Left lung (tissue), 10 donors: ENCODE data around the gene PPM1F. TPM values are rescaled to one million over a fixed set of nuclear protein-coding genes. Genes with fewer than 3 reads are reported as not detected.

Experiments
- ATAC-seq: fragments of 200-7000 bp; cut with Tn5 transposase; one replicate; pipeline ENCODE4 v1.9.1; 2020; ENCODE audit warnings: moderate library complexity
- DNase-seq, 4 donors: peaks; one replicate each; pipeline ENCODE4 v3.0.0-alpha.2; 2013 to 2020
- H3K27ac ChIP-seq, 2 donors: fragments of 200-600 bp; sonication (generic) in 1 of 2; one replicate each; pipeline versions ENCODE4 v1.5.0 to v1.8.0; 2020 to 2021
- H3K27me3 ChIP-seq, 2 donors: fragments of 200-600 bp; sonication (generic) in 1 of 2; one replicate each; pipeline versions ENCODE4 v1.5.0 to v1.8.0; 2020 to 2021
- H3K36me3 ChIP-seq, 2 donors: fragments of 200-600 bp; sonication (generic) in 1 of 2; one replicate each; pipeline versions ENCODE4 v1.5.0 to v1.8.0; 2020 to 2021
- H3K4me1 ChIP-seq, 2 donors: fragments of 200-600 bp; one replicate each; pipeline ENCODE4 v1.8.0; 2021
- H3K4me3 ChIP-seq, 2 donors: fragments of 200-600 bp; sonication (generic) in 1 of 2; one replicate each; pipeline versions ENCODE4 v1.5.0 to v1.8.0; 2020 to 2021; ENCODE audit warnings: mild to moderate bottlenecking in 1 of 2
- H3K9me3 ChIP-seq, 2 donors: fragments of 200-600 bp; sonication (generic) in 1 of 2; one replicate each; pipeline versions ENCODE4 v1.5.0 to v1.8.0; 2020 to 2021
- intact Hi-C, 2 donors: fragments of 100-400 bp; cut with DNase I; formaldehyde crosslinking; loops; one replicate each; pipeline versions ENCODE4 v1.11.2 to v1.14.2; 2022
- polyA plus RNA-seq, 6 donors: library from polyadenylated mRNA; unstranded; fragments of 120-200 nt; gene quantifications; one replicate each; pipeline ENCODE4 v1.2.1, GENCODE V29; 2013; ENCODE audit not compliant: insufficient read length in 6 of 6
- total RNA-seq, 2 donors: library from RNA; stranded (reverse); fragmentation: NEBNext Ultra II Directional; extraction: Animal tissue kit (Norgen Biotek cat#: 25700); gene quantifications; one replicate each; pipeline ENCODE4 v1.2.1, GENCODE V29; 2021
- TF ChIP-seq, protein P1 (sequence below), 2 donors: fragments of 200-600 bp; sonication (generic) in 1 of 2; IDR thresholded peaks; one replicate each; pipeline versions ENCODE4 v1.5.0 to v1.8.0; 2021; ENCODE audit warnings: antibody characterized with exemption in 2 of 2
- donor health status: DM: no; HTN: yes; CAD: no.
- donor health status: DM: no; HTN: no; CAD: no.

Gene PPM1F
- total and polyA plus RNA-seq, 8 donors, result 31.0 to 60.0 (median 51.3) TPM

DNA sequence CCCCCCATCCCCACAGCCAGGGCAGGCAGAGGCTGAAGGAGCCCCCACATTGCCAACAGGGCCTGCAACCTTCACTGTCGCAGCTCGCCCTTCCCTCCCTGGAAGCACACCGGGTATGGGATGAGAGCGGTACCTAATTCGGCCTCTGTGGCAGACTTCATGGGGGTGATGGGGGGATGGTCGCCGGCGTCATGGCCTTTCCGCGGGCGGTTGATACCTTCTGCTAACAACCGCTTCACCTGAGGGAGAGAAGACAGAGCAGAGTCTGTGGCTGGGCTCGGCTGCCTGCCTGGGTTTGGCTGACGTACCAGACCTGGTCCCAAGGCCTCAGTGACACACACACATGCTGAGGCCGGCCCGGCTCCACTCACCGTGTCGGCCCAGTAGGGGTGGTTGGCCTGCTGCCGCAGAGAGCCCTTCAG lies 11.2 kb upstream of the PPM1F start:
- intact Hi-C loops, result no loop called here
- Histone ChIP-seq H3K27me3 (no peaks in the 10 kb centered on the region), H3K4me1 (no peaks in the 10 kb centered on the region), H3K27ac (no peak overlapping the region), H3K4me3 (no peak overlapping the region), H3K36me3 (peaks cover 0 to 100% of the 10 kb centered on the region in 2 donors), H3K9me3 (no peaks in the 10 kb centered on the region)
- TF ChIP-seq, protein P1, sequence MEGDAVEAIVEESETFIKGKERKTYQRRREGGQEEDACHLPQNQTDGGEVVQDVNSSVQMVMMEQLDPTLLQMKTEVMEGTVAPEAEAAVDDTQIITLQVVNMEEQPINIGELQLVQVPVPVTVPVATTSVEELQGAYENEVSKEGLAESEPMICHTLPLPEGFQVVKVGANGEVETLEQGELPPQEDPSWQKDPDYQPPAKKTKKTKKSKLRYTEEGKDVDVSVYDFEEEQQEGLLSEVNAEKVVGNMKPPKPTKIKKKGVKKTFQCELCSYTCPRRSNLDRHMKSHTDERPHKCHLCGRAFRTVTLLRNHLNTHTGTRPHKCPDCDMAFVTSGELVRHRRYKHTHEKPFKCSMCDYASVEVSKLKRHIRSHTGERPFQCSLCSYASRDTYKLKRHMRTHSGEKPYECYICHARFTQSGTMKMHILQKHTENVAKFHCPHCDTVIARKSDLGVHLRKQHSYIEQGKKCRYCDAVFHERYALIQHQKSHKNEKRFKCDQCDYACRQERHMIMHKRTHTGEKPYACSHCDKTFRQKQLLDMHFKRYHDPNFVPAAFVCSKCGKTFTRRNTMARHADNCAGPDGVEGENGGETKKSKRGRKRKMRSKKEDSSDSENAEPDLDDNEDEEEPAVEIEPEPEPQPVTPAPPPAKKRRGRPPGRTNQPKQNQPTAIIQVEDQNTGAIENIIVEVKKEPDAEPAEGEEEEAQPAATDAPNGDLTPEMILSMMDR (IDR thresholded peaks at IDR 0.05), result no peak
- ATAC-seq (no peak), DNase-seq (no peak)

DNA sequence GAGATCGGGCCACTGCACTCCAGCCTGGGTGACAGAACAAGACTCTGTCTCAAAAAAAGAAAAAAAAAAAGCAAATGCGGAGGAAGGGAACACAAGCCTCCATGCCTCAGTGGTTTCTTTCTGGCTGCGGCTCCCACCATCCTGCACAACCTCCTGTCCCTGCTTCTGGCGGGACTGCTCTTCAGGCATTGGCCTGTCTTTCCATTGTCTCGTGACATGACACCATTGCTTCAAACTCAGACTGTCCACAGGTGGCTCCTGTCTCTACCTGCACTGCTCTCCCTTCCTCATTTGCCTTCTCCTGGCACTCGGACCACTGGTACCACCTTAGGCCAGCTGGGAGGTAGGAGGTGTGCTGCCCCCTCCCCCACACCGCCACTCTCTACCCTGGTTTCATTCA lies 10.6 kb upstream of the PPM1F start:
- H3K4me3 ChIP-seq, result no peak overlapping the region
- H3K36me3 ChIP-seq, result peaks cover 0 to 100% of the 10 kb centered on the region in 2 donors
- H3K27ac ChIP-seq, result no peak overlapping the region
- no peaks in the 10 kb centered on the region for H3K4me1 ChIP-seq
- H3K27me3 ChIP-seq, result no peaks in the 10 kb centered on the region
- ATAC-seq (no peak), DNase-seq (no peak)
- intact Hi-C loops, result no loop called here
- TF ChIP-seq, protein P1 (IDR thresholded peaks at IDR 0.05), result no peak
- no peaks in the 10 kb centered on the region for H3K9me3 ChIP-seq

DNA sequence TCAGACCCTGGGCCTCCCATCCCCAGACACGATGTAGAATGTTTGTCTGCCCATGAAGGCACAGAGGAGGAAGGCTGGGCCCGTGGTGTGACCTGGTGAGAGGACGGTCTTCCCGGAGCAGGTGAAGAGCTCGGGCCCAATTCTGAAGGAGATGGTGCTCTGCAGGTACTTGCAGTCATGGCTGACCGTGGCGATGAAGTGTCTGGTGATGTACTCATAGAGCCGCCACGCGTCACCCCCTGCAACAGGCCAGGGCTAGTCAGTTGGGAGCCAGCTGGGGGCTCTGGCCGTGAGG lies 10.0 kb upstream of the PPM1F start:
- intact Hi-C loops, result no loop called here
- Histone ChIP-seq H3K9me3 (no peaks in the 10 kb centered on the region), H3K4me1 (no peaks in the 10 kb centered on the region), H3K27me3 (no peaks in the 10 kb centered on the region), H3K27ac (no peak overlapping the region), H3K36me3 (peaks cover 0 to 100% of the 10 kb centered on the region in 2 donors), H3K4me3 (no peak overlapping the region)
- DNase-seq (no peak), ATAC-seq (no peak)
- TF ChIP-seq, protein P1 (IDR thresholded peaks at IDR 0.05), result no peak

DNA sequence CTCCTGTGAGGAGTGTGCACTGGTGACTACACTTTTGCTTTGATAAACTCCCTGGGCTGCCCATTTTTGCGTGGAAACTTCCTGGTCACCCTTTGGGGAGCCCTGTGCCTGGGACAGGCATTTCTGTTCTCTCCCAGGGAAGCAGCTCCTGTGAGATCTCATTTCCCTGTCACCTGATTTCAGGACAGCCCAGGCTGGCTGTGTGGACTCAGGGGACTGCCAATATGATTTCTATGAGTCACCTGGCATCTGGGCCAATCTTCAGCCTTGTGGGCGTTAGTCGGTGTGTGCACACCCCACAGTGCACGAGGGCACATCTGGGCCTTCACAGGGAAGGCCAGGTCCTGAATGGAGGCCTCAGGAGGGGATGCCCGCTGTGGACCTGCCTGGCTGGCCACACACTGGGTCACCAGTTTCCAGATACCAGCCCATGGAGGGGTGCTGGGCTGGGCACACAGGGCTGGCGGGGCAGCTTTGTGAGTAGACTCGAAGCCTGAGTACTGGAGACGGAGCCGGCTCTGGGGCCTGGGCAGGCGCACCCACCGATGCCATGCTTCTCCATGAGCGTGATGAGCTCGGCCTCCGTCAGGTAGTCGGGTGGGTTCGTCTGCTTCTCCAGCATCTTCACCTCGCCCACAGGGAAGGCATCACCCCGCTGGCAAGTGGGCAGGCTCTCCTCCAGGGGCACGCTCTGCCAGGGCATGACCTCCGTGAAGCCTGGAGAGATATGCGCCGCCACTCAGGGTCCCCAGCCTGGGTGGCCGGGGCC lies 9.4 kb upstream of the PPM1F start:
- intact Hi-C loops, result no loop called here
- TF ChIP-seq, protein P1 (IDR thresholded peaks at IDR 0.05), result no peak
- no peaks in the 10 kb centered on the region for H3K27me3 ChIP-seq
- no peak overlapping the region for H3K27ac ChIP-seq
- H3K36me3 ChIP-seq, result peaks cover 0 to 95% of the 10 kb centered on the region in 2 donors
- no peak overlapping the region for H3K4me3 ChIP-seq
- H3K9me3 ChIP-seq, result no peaks in the 10 kb centered on the region
- DNase-seq (no peak), ATAC-seq (peak; percentile 32)
- no peaks in the 10 kb centered on the region for H3K4me1 ChIP-seq

DNA sequence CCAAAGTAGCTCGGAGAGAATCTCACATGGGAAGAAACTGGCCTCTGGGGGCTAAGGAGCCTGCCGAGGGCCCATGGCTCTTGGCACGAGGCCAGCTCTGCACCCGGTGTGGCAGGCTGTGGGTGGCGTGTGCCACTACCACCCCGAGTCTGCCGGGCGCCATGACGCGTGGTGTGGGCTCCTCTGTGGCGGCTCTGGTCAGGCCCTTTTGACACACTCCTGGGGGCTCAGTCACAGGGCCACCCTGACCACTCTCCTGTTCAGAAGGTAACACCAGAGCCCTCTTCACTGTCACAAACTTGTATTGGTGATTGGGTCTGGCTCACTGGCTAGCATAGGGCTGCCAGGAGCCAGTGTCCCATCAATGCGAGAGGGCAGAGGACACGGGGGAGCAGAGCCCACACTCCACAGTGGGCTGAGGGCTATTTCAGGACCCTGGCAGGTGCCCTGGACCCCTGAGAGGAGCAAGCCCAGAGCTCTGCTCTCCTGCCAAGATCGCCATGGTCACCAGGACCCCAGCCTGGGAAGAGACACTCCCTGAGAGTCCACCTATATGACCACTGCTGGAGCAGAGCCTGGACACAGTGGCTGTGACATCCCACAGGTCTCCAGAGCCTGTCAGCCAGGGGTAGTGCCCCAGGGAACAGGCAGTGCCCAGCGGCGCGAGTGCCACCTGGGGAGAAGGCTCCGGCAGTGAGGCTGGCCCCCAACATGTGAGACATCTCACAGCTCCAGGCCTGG lies 8.6 kb upstream of the PPM1F start:
- H3K4me1 ChIP-seq, result no peaks in the 10 kb centered on the region
- H3K27ac ChIP-seq, result no peak overlapping the region
- DNase-seq (no peak), ATAC-seq (no peak)
- TF ChIP-seq, protein P1 (IDR thresholded peaks at IDR 0.05), result no peak
- no peak overlapping the region for H3K4me3 ChIP-seq
- intact Hi-C loops, result no loop called here
- H3K36me3 ChIP-seq, result peaks cover 0 to 87% of the 10 kb centered on the region in 2 donors
- no peaks in the 10 kb centered on the region for H3K9me3 ChIP-seq
- no peaks in the 10 kb centered on the region for H3K27me3 ChIP-seq
